Mononuclear cell (primary cell): ENCODE data around the gene TBC1D12. TPM values are rescaled to one million over a fixed set of nuclear protein-coding genes. Genes with fewer than 3 reads are reported as not detected.
"Not testable (repeated sequence)": the region's sequence is repeated elsewhere in the genome, so short reads cannot be mapped to it uniquely, and the experiment has no call there.

Source experiments
- H3K27me3 ChIP-seq: 2 replicates; pipeline ENCODE4 v1.6.0; 2011; ENCODE audit warnings: low read length, control low read depth; ENCODE audit not compliant: insufficient read depth
- H3K4me1 ChIP-seq: 2 replicates; pipeline ENCODE4 v1.5.1; 2011; ENCODE audit warnings: mild to moderate bottlenecking, low read length, control low read depth; ENCODE audit not compliant: insufficient read depth
- H3K4me3 ChIP-seq: 2 replicates; pipeline ENCODE4 v1.5.1; 2011; ENCODE audit warnings: mild to moderate bottlenecking, low read length, moderate library complexity
- H3K9me3 ChIP-seq: 2 replicates; pipeline ENCODE4 v1.5.1; 2011; ENCODE audit warnings: low read depth, mild to moderate bottlenecking, control low read depth, low read length
- total RNA-seq: library from RNA; depleted of rRNA; stranded (reverse); fragments of >200 nt; gene quantifications from one replicate; pipeline ENCODE4 v1.2.3, GENCODE V29; 2012

TBC1D12 gene
- total RNA-seq, 1 donor = 18.2 TPM

- Histone ChIP-seq H3K9me3 (no peaks in the 10 kb centered on the region), H3K4me1 (no peaks in the 10 kb centered on the region), H3K27me3 (no peaks in the 10 kb centered on the region), H3K4me3 (no peak overlapping the region)
Measured at GRCh38 chr10:94524146-94524545, 121.8 kb downstream of the TBC1D12 start.

- no peaks in the 10 kb centered on the region for H3K27me3 ChIP-seq
- H3K9me3 ChIP-seq = no peaks in the 10 kb centered on the region
- H3K4me1 ChIP-seq = no peaks in the 10 kb centered on the region
- H3K4me3 ChIP-seq = no peak overlapping the region
Measured at GRCh38 chr10:94524711-94525110, 122.4 kb downstream of the TBC1D12 start.

GRCh38 chr10:94531550-94531949 lies 129.2 kb downstream of the TBC1D12 start:
- not testable (repeated sequence) for H3K9me3 ChIP-seq, H3K4me3 ChIP-seq, H3K4me1 ChIP-seq, H3K27me3 ChIP-seq

GRCh38 chr10:94533027-94533426 lies 130.7 kb downstream of the TBC1D12 start:
- H3K27me3 ChIP-seq = no peaks in the 10 kb centered on the region
- no peaks in the 10 kb centered on the region for H3K9me3 ChIP-seq
- H3K4me1 ChIP-seq = no peaks in the 10 kb centered on the region
- H3K4me3 ChIP-seq = no peak overlapping the region

GRCh38 chr10:94542282-94542681 lies 139.9 kb downstream of the TBC1D12 start:
- peaks cover 21% of the 10 kb centered on the region for H3K4me1 ChIP-seq
- H3K9me3 ChIP-seq, H3K27me3 ChIP-seq, H3K4me3 ChIP-seq: not testable (repeated sequence)

GRCh38 chr10:94545391-94546048 lies 143.2 kb downstream of the TBC1D12 start, which contains the start of gene HELLS:
Gene HELLS (plus strand): TSS chr10:94545788. CDS start chr10:94545922, 134 bp downstream.
- Histone ChIP-seq H3K4me3 (peak within 1 kb of the TSS; percentile 86), H3K9me3 (no peaks in the 10 kb centered on the region), H3K27me3 (no peaks in the 10 kb centered on the region), H3K4me1 (peaks cover 21% of the 10 kb centered on the region)

GRCh38 chr10:94546049-94546900 lies 143.9 kb downstream of the TBC1D12 start:
- Histone ChIP-seq H3K4me1 (peaks cover 21% of the 10 kb centered on the region), H3K27me3 (no peaks in the 10 kb centered on the region), H3K4me3 (peak overlapping the region; percentile 86), H3K9me3 (no peaks in the 10 kb centered on the region)

- Histone ChIP-seq H3K9me3 (no peaks in the 10 kb centered on the region), H3K4me1 (peaks cover 21% of the 10 kb centered on the region), H3K4me3 (no peak overlapping the region), H3K27me3 (no peaks in the 10 kb centered on the region)
Measured at GRCh38 chr10:94546901-94547185, 144.5 kb downstream of the TBC1D12 start.

- H3K27me3 ChIP-seq = no peaks in the 10 kb centered on the region
Measured at GRCh38 chr10:94549221-94549620, 146.9 kb downstream of the TBC1D12 start.

GRCh38 chr10:94567714-94568307 lies 165.5 kb downstream of the TBC1D12 start:
- not testable (repeated sequence) for H3K9me3 ChIP-seq, H3K27me3 ChIP-seq, H3K4me1 ChIP-seq, H3K4me3 ChIP-seq

More at GRCh38 chr10:94549221-94549620, 146.9 kb downstream of the TBC1D12 start:
- no peak overlapping the region for H3K4me3 ChIP-seq
- peaks cover 19% of the 10 kb centered on the region for H3K4me1 ChIP-seq
- no peaks in the 10 kb centered on the region for H3K9me3 ChIP-seq

GRCh38 chr10:94571081-94571480 lies 168.7 kb downstream of the TBC1D12 start:
- Histone ChIP-seq H3K4me3 (no peak overlapping the region), H3K4me1 (no peaks in the 10 kb centered on the region), H3K27me3 (no peaks in the 10 kb centered on the region), H3K9me3 (no peaks in the 10 kb centered on the region)

- H3K4me3 ChIP-seq = no peak overlapping the region
- H3K9me3 ChIP-seq = no peaks in the 10 kb centered on the region
- no peaks in the 10 kb centered on the region for H3K4me1 ChIP-seq
- no peaks in the 10 kb centered on the region for H3K27me3 ChIP-seq
Measured at GRCh38 chr10:94571528-94571927, 169.2 kb downstream of the TBC1D12 start.

GRCh38 chr10:94578790-94579189 lies 176.4 kb downstream of the TBC1D12 start:
- no peaks in the 10 kb centered on the region for H3K27me3 ChIP-seq
- no peaks in the 10 kb centered on the region for H3K4me1 ChIP-seq
- H3K4me3 ChIP-seq = no peak overlapping the region
- H3K9me3 ChIP-seq = no peaks in the 10 kb centered on the region

- Histone ChIP-seq H3K4me1 (no peaks in the 10 kb centered on the region), H3K9me3 (no peaks in the 10 kb centered on the region), H3K27me3 (no peaks in the 10 kb centered on the region), H3K4me3 (no peak overlapping the region)
Measured at GRCh38 chr10:94583124-94583523, 180.8 kb downstream of the TBC1D12 start.
